ENCODE data around the gene LY86. TPM values are rescaled to one million over a fixed set of nuclear protein-coding genes. Genes with fewer than 3 reads are reported as not detected.

LY86 gene
- total and polyA plus RNA-seq, 9 of the 15 experiments (the other 6 are each of a cell fraction or from before 2014, with no cell fraction given), result 0.08 to 0.20 TPM; not detected in 7

DNA sequence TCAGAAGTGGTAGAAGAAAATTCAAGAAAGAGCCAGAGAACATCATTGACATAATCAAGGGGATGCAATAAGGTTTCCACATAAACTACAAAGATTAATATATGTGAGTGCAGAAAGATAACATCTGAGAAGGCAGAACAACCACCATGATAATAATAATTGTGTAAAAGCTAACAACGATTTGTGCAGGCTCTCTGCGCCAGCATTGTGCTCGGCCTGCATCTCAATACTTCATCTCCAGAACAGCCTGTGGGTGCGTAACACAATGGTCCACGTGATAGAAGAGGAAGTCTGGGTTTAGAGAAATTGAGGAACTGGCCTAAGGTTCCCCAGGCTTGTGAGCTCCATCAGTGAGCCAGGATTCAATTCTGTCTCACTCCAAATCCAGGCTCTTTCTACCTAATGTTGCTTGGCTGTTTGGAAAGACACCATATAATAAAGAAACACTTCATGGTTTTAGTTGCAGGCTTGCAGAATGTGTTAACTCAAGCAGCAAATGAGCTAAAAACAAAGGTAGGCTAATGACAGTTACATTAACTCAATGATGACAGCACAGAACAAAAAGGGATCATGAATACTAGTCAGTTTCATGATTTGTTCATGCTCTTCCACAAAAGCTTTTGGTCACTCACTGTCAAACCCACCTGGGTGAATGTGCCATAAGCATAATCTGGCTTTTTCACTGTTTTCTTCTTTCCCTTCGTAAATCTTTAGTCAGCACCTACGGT lies 71.2 kb downstream of the LY86 start (continued):
- TF ChIP-seq SP1 (CRISPR knock-in tag; IDR thresholded peaks at IDR 0.05), result no peak
- no peak for TF ChIP-seq KDM4B (IDR thresholded peaks at IDR 0.05; ENCODE audit: borderline replicate concordance in 2 of 2, low read depth in 1 of 2)
- TF ChIP-seq ZBED1 (IDR thresholded peaks at IDR 0.05), result no peak
- no peak for TF ChIP-seq ELF4 (CRISPR knock-in tag; IDR thresholded peaks at IDR 0.05)
- TF ChIP-seq MITF (IDR thresholded peaks at IDR 0.05), result 0 out of 2 replicates have a peak, but pooled peaks have one; percentile 58
- TF ChIP-seq MAX (CRISPR knock-in tag; IDR thresholded peaks at IDR 0.05), result 0 out of 2 replicates have a peak, but pooled peaks have one; percentile 30
- TF ChIP-seq ZFP1 (CRISPR knock-in tag; IDR thresholded peaks at IDR 0.05), result no peak
- TF ChIP-seq HDAC8 (tag; IDR thresholded peaks at IDR 0.05), result 0 out of 2 replicates have a peak, but pooled peaks have one; percentile 74
- TF ChIP-seq FOXM1 (IDR thresholded peaks at IDR 0.05; ENCODE audit: low read depth), result no peak
- no peak for TF ChIP-seq FOXM1 (CRISPR knock-in tag; IDR thresholded peaks at IDR 0.05; ENCODE audit: low read depth)
- no peak for TF ChIP-seq ZNF75A (CRISPR knock-in tag; IDR thresholded peaks at IDR 0.05)
- TF ChIP-seq USF2 (CRISPR knock-in tag; IDR thresholded peaks at IDR 0.05), result peak; percentile 54
- peak; percentile 23; the same call in 1 of the 2 replicates for TF ChIP-seq ATF4 (CRISPR knock-in tag; IDR thresholded peaks at IDR 0.05)
- no peak for TF ChIP-seq ZNF655 (CRISPR knock-in tag; IDR thresholded peaks at IDR 0.05)
- no peak for TF ChIP-seq TSC22D4 (tag; IDR thresholded peaks at IDR 0.05)
- no peak for TF ChIP-seq CBFA2T2 (conservative IDR thresholded peaks at IDR 0.05)
- TF ChIP-seq ETV1 (tag; conservative IDR thresholded peaks at IDR 0.05; ENCODE audit: low read depth), result peak; percentile 48; the same call in 1 of the 2 replicates
- no peak for TF ChIP-seq NBN (IDR thresholded peaks at IDR 0.05; ENCODE audit: low read depth)
- 0 out of 2 replicates have a peak, but pooled peaks have one; percentile 11 for TF ChIP-seq FOSL1 (tag; conservative IDR thresholded peaks at IDR 0.05)
- TF ChIP-seq ZSCAN32 (CRISPR knock-in tag; IDR thresholded peaks at IDR 0.05), result no peak
- TF ChIP-seq CHD1 (IDR thresholded peaks at IDR 0.05; ENCODE audit: low read length), result no peak
- TF ChIP-seq ZNF589 (CRISPR knock-in tag; IDR thresholded peaks at IDR 0.05; ENCODE audit: low read depth), result peak; percentile 77; the same call in 1 of the 2 replicates
- peak; percentile 6; the same call in 1 of the 2 replicates for TF ChIP-seq ZNF668 (CRISPR knock-in tag; IDR thresholded peaks at IDR 0.05)
- TF ChIP-seq CTBP1 (IDR thresholded peaks at IDR 0.05; ENCODE audit: borderline replicate concordance), result peak; percentile 44; the same call in 1 of the 2 replicates
- peak; percentile 62; the same call in 1 of the 2 replicates for TF ChIP-seq ELF2 (CRISPR knock-in tag; IDR thresholded peaks at IDR 0.05)
